BE2C (cell line): Measurements from ENCODE around the gene ADCY9.
A peak's percentile ranks its signal among the peaks of the same experiment; 100 is the strongest.
"Not testable (repeated sequence)": the region's sequence is repeated elsewhere in the genome, so short reads cannot be mapped to it uniquely, and the experiment has no call there.

Experiments used
- DNase-seq: peaks from one replicate; pipeline ENCODE4 v3.0.0-alpha.2; 2020
- H3K27me3 ChIP-seq: fragments of 250-450 bp; sonication (Bioruptor Pico); 2 replicates; pipeline ENCODE4 v1.5.1; 2020; ENCODE audit warnings: mild to moderate bottlenecking
- H3K36me3 ChIP-seq: fragments of 250-450 bp; sonication (Bioruptor Pico); 2 replicates; pipeline ENCODE4 v1.5.1; 2020; ENCODE audit warnings: mild to moderate bottlenecking
- H3K4me1 ChIP-seq: fragments of 250-450 bp; sonication (Bioruptor Pico); 2 replicates; pipeline ENCODE4 v1.5.1; 2020
- H3K4me3 ChIP-seq: 2 replicates; pipeline ENCODE4 v1.5.1; 2011; ENCODE audit warnings: low read depth, low read length
- H3K9me3 ChIP-seq: fragments of 250-450 bp; sonication (Bioruptor Pico); 2 replicates; pipeline ENCODE4 v1.5.1; 2020
- CTCF ChIP-seq: IDR thresholded peaks from 2 replicates; pipeline ENCODE4 v1.5.1; 2012; ENCODE audit warnings: mild to moderate bottlenecking, low read depth, low read length

ADCY9 gene

DNA sequence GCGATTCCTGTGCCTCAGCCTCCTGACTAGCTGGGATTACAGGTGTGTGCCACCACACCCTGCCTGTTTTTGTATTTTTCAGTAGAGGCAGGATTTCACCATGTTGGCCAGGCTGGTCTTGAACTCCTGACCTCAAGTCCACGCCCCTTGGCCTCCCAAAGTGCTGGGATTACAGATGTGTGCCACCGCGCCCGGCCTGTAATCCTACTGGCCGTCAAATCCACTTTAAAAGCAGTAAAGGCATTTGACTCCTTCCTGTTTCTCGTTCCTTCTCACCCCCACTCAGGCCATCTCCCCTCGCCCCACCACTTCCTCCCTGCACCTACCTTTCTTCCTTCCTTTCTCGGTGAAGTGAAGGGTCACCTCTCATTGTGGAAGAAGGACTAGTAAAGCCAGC is 166.3 kb downstream of the ADCY9 start:
- H3K27me3 ChIP-seq = peaks cover 6% of the 10 kb centered on the region; the same call in 1 of the 2 replicates
- no peaks in the 10 kb centered on the region for H3K4me1 ChIP-seq
- H3K36me3 ChIP-seq = no peaks in the 10 kb centered on the region
- no peak overlapping the region for H3K4me3 ChIP-seq
- TF ChIP-seq CTCF = no peak
- H3K9me3 ChIP-seq = no peaks in the 10 kb centered on the region
- DNase-seq = no peak

DNA sequence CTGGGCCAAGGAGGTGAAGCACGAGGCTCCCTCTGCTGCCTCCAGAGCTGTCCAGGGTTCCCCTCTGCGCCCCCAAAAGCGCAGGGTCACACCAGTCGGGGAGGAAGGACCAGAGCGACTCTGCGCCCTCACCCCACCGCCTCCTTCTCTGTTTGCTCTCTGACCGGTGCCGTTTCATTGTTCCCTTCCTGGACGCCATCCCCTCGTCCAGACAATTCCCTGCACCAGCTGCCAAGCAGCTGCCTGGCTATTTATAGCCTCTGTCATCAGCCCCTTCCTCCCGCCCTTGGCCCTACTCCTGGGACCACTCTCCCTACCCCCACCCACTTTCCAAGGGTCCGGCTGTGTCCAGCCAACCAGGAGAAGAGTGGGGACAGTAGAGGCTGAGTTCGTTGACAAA is 167.0 kb downstream of the ADCY9 start:
- Histone ChIP-seq H3K27me3 (peaks cover 6% of the 10 kb centered on the region; the same call in 1 of the 2 replicates), H3K4me3 (no peak overlapping the region), H3K36me3 (no peaks in the 10 kb centered on the region), H3K4me1 (no peaks in the 10 kb centered on the region), H3K9me3 (no peaks in the 10 kb centered on the region)
- TF ChIP-seq CTCF = no peak
- DNase-seq = peak; percentile 22

- Histone ChIP-seq H3K36me3 (no peaks in the 10 kb centered on the region), H3K27me3 (peaks cover 6% of the 10 kb centered on the region; the same call in 1 of the 2 replicates), H3K4me3 (no peak overlapping the region), H3K9me3 (no peaks in the 10 kb centered on the region), H3K4me1 (no peaks in the 10 kb centered on the region)
- no peak for DNase-seq
- no peak for TF ChIP-seq CTCF
Measured at GRCh38 chr16:3948378-3948995, 167.8 kb downstream of the ADCY9 start.

- Histone ChIP-seq H3K27me3 (peaks cover 6% of the 10 kb centered on the region; the same call in 1 of the 2 replicates), H3K4me3 (no peak overlapping the region), H3K36me3 (no peaks in the 10 kb centered on the region), H3K9me3 (no peaks in the 10 kb centered on the region), H3K4me1 (no peaks in the 10 kb centered on the region)
- no peak for DNase-seq
- no peak for TF ChIP-seq CTCF
Measured at GRCh38 chr16:3946604-3947180, 169.6 kb downstream of the ADCY9 start.

DNA sequence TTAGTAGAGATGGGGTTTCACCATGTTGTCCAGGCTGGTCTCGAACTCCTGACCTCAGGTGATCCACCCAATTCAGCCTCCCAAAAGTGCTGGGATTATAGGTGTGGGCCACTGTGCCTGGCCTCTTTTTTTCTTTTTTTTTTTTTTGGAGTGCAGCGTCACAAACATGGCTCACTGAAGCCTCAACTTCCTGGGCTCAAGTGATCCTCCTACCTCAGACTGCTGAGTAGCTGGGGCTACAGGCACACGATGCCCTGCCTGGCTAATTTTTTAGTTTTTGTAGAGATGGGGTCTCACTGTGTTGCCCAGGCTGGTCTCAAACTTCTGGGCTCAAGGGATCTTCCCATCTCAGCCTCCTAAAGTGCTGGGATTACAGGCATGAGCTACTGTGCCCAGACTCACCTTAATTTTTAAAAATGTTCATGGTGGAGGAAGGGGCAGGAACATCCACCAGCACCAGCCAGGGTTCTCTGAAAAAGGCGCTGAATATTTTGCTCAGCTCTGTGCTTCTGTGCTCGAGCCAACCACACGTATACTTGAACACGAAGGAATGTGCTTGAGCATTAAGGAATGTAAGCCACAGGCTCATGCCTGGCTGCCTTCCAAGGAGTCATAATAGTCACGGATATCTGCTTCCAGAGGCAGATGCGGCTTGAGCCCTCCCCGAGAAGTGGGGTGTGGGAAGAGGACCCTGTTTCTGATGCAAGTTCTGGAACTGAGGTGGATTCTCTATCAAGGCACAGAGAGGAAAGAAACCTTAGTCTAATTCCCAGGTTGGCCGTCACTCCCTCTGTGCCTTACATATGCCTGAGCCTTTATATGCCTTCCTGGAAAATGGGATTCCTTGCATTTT is 170.3 kb downstream of the ADCY9 start:
- no peak overlapping the region for H3K4me3 ChIP-seq
- no peak for DNase-seq
- no peaks in the 10 kb centered on the region for H3K4me1 ChIP-seq
- no peaks in the 10 kb centered on the region for H3K9me3 ChIP-seq
- no peak for TF ChIP-seq CTCF
- H3K36me3 ChIP-seq = no peaks in the 10 kb centered on the region
- H3K27me3 ChIP-seq = peaks cover 6% of the 10 kb centered on the region; the same call in 1 of the 2 replicates

DNA sequence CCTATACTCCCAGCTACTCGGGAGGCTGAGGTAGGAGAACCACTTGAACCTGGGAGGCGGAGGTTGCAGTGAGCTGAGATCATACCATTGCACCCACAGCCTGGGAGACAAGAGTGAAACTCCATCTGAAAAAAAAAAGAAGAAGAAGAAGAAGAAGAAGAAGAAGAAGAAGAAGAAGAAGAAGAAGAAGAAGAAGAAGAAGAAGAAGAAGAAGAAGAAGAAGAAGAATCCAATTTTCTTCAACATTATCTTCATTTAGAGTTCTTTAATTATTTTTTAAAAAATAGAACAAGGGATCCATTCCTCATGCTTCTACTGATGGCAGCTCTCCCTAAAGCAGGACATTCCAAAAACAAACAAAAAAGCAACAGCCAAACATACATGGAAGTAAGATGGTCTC is 171.8 kb downstream of the ADCY9 start:
- H3K4me3 ChIP-seq, H3K9me3 ChIP-seq, H3K27me3 ChIP-seq, H3K4me1 ChIP-seq, DNase-seq, H3K36me3 ChIP-seq: not testable (repeated sequence)

DNA sequence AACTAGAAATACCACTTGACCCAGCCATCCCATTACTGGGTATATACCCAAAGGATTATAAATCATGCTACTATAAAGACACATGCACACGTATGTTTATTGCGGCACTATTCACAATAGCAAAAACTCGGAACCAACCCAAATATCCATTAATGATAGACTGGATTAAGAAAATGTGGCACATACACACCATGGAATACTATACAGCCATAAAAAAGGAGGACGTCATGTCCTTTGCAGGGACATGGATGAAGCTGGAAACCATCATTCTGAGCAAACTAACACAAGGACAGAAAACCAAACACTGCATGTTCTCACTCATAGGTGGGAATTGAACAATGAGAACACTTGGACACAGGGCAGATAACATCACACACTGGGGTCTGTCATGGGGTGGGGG is 174.1 kb downstream of the ADCY9 start:
- not testable (repeated sequence) for H3K4me1 ChIP-seq, H3K4me3 ChIP-seq, H3K27me3 ChIP-seq

More for the DNA sequence above, 174.1 kb downstream of the ADCY9 start:
- not testable (repeated sequence) for H3K9me3 ChIP-seq, DNase-seq, H3K36me3 ChIP-seq
